A673 (cell line): ENCODE data around the gene C10orf105. TPM values are rescaled to one million over a fixed set of nuclear protein-coding genes. Genes with fewer than 3 reads are reported as not detected.

Experiments used
- BruUV-seq: library from RNA; stranded (reverse); fragments of 400-500 nt; replicated peaks from 2 replicates; lab custom pipeline; 2021; lab: Mats Ljungman, UMichigan
- CTCF ChIA-PET: fragments of 300-600 bp; sonication (Branson Sonifier 250); formaldehyde crosslinking; loops from one replicate; lab custom pipeline; 2022; ENCODE audit warnings: antibody characterized with exemption; lab: Charles Lee
- POLR2A ChIA-PET: fragments of 300-600 bp; sonication (Branson Sonifier 250); formaldehyde crosslinking; loops from one replicate; lab custom pipeline; 2022; ENCODE audit warnings: antibody characterized with exemption; ENCODE audit not compliant: low non-redundant PET; lab: Charles Lee
- DNase-seq: peaks from one replicate; pipeline ENCODE4 v3.0.0-alpha.2; 2015; ENCODE audit warnings: low spot score
- H3K27ac ChIP-seq: fragments of 200-600 bp; sonication (generic); 2 replicates; pipeline ENCODE4 v1.5.1; 2016; ENCODE audit warnings: mixed run types, low read depth, mild to moderate bottlenecking, mixed read lengths, antibody characterized with exemption, low read length; ENCODE audit not compliant: poor library complexity, severe bottlenecking
- H3K27me3 ChIP-seq: fragments of 200-600 bp; sonication (generic); replicated peaks from 2 replicates; pipeline ENCODE4 v1.6.1; 2017; ENCODE audit warnings: mixed run types, low read depth, mild to moderate bottlenecking, mixed read lengths, antibody characterized with exemption, low read length; ENCODE audit not compliant: insufficient read depth, poor library complexity
- H3K36me3 ChIP-seq: fragments of 200-600 bp; sonication (generic); 2 replicates; pipeline ENCODE4 v1.6.1; 2016; ENCODE audit warnings: mixed run types, mild to moderate bottlenecking, mixed read lengths, antibody characterized with exemption, low read length; ENCODE audit not compliant: insufficient read depth, poor library complexity, severe bottlenecking
- H3K4me1 ChIP-seq: fragments of 200-600 bp; sonication (generic); 2 replicates; pipeline ENCODE4 v1.6.1; 2017; ENCODE audit warnings: mixed run types, mild to moderate bottlenecking, mixed read lengths, antibody characterized with exemption, low read length; ENCODE audit not compliant: insufficient read depth, poor library complexity, severe bottlenecking
- H3K4me3 ChIP-seq: fragments of 200-600 bp; sonication (generic); 2 replicates; pipeline ENCODE4 v1.5.1; 2016; ENCODE audit warnings: low read depth, mixed run types, mild to moderate bottlenecking, mixed read lengths, low read length; ENCODE audit not compliant: poor library complexity, severe bottlenecking
- H3K9me3 ChIP-seq: fragments of 200-600 bp; sonication (generic); 2 replicates; pipeline ENCODE4 v1.6.1; 2016; ENCODE audit warnings: mixed run types, low read depth, mild to moderate bottlenecking, mixed read lengths, antibody characterized with exemption, low read length; ENCODE audit not compliant: poor library complexity, severe bottlenecking
- CTCF ChIP-seq: fragments of 300-800, 200-600 bp; sonication (generic); conservative IDR thresholded peaks from 2 replicates; pipeline ENCODE4 v1.5.1; 2017; ENCODE audit warnings: low read depth, mild to moderate bottlenecking, antibody characterized with exemption, low read length, moderate library complexity, mixed read lengths
- EZH2 ChIP-seq: fragments of 200-600 bp; sonication (generic); IDR thresholded peaks from 2 replicates; pipeline ENCODE4 v1.6.1; 2017; ENCODE audit warnings: borderline replicate concordance, low read depth, mild to moderate bottlenecking, mixed read lengths, antibody characterized with exemption, low read length; ENCODE audit not compliant: poor library complexity, severe bottlenecking
- intact Hi-C: fragments of 100-400 bp; cut with micrococcal nuclease; formaldehyde crosslinking; loops from one replicate; pipeline ENCODE4 v1.10.0; 2022; ENCODE audit not compliant: unreplicated experiment
- total RNA-seq: library from RNA; stranded (reverse); gene quantifications from 2 replicates; pipeline ENCODE4 v1.2.3, GENCODE V29; 2021

Gene C10orf105
- total RNA-seq, 1 experiment from 2014 or later = not detected

- BruUV-seq = no TSS peak
- Histone ChIP-seq H3K27me3 (no peaks in the 10 kb centered on the region), H3K4me3 (no peak overlapping the region), H3K27ac (no peak overlapping the region), H3K4me1 (no peaks in the 10 kb centered on the region), H3K36me3 (peaks cover 4% of the 10 kb centered on the region), H3K9me3 (no peaks in the 10 kb centered on the region)
- DNase-seq = no peak
- POLR2A ChIA-PET = no interaction called here
- CTCF ChIA-PET = no interaction called here
- no peak for TF ChIP-seq EZH2
- TF ChIP-seq CTCF = no peak
- intact Hi-C loops = no loop called here
Measured at GRCh38 chr10:71694039-71694501, 25.5 kb downstream of the C10orf105 start.

- TF ChIP-seq CTCF (no peak), EZH2 (no peak)
- intact Hi-C loops = no loop called here
Measured at GRCh38 chr10:71693377-71693776, 26.2 kb downstream of the C10orf105 start.

GRCh38 chr10:71692598-71693306 lies 26.8 kb downstream of the C10orf105 start:
- ChIA-PET POLR2A (interaction anchor here (0.6 kb wide), 1 partner anchor 109 kb away, joined by 4 read pairs; no protein-coding TSS in a partner anchor), CTCF (no interaction called here)
- H3K4me3 ChIP-seq = no peak overlapping the region
- H3K9me3 ChIP-seq = no peaks in the 10 kb centered on the region
- H3K27me3 ChIP-seq = no peaks in the 10 kb centered on the region
- TF ChIP-seq EZH2 (no peak), CTCF (no peak)
- H3K27ac ChIP-seq = no peak overlapping the region
- peaks cover 4% of the 10 kb centered on the region for H3K36me3 ChIP-seq
- no peak for DNase-seq
- intact Hi-C loops = no loop called here
- no peaks in the 10 kb centered on the region for H3K4me1 ChIP-seq
- BruUV-seq = no TSS peak

More at GRCh38 chr10:71693377-71693776, 26.2 kb downstream of the C10orf105 start:
- no peak for DNase-seq
- ChIA-PET POLR2A (no interaction called here), CTCF (no interaction called here)
- Histone ChIP-seq H3K27me3 (no peaks in the 10 kb centered on the region), H3K36me3 (peaks cover 4% of the 10 kb centered on the region), H3K27ac (no peak overlapping the region), H3K4me1 (no peaks in the 10 kb centered on the region), H3K9me3 (no peaks in the 10 kb centered on the region), H3K4me3 (no peak overlapping the region)
- no TSS peak for BruUV-seq
